Epidermal melanocyte (primary cell): ENCODE measurements around the gene UMAD1.

Experiments used
- DNase-seq: peaks from one replicate; pipeline ENCODE4 v3.0.0; 2011; ENCODE audit warnings: low spot score; ENCODE audit not compliant: insufficient read length

UMAD1 gene

GRCh38 chr7:7829667-7830066, 189.1 kb downstream of the UMAD1 start:
- DNase-seq, result no peak

GRCh38 chr7:7830122-7830878, 189.7 kb downstream of the UMAD1 start:
- DNase-seq, result no peak

- DNase-seq, result no peak
These were observed 192.0 kb downstream of the UMAD1 start for GRCh38 chr7:7832518-7832917.

- no peak for DNase-seq
These were observed 194.2 kb downstream of the UMAD1 start for GRCh38 chr7:7834761-7835160.

GRCh38 chr7:7841027-7841426, 200.5 kb downstream of the UMAD1 start:
- no peak for DNase-seq

GRCh38 chr7:7843240-7843639, 202.7 kb downstream of the UMAD1 start:
- DNase-seq, result no peak

- no peak for DNase-seq
These were observed 203.4 kb downstream of the UMAD1 start for GRCh38 chr7:7843972-7844371.

- DNase-seq, result no peak
These were observed 207.7 kb downstream of the UMAD1 start for GRCh38 chr7:7848246-7848645.

GRCh38 chr7:7848892-7849291, 208.3 kb downstream of the UMAD1 start:
- no peak for DNase-seq

- DNase-seq, result no peak
These were observed 209.6 kb downstream of the UMAD1 start for GRCh38 chr7:7850150-7850549.

GRCh38 chr7:7851381-7851780, 210.8 kb downstream of the UMAD1 start:
- no peak for DNase-seq

- DNase-seq, result no peak
These were observed 211.4 kb downstream of the UMAD1 start for GRCh38 chr7:7851991-7852390.

- DNase-seq, result no peak
These were observed 216.6 kb downstream of the UMAD1 start for GRCh38 chr7:7857143-7857583.

- no peak for DNase-seq
These were observed 218.0 kb downstream of the UMAD1 start for GRCh38 chr7:7858559-7858958.

- DNase-seq, result no peak
These were observed 218.9 kb downstream of the UMAD1 start for GRCh38 chr7:7859411-7859810.

- DNase-seq, result no peak
These were observed 220.7 kb downstream of the UMAD1 start for GRCh38 chr7:7861211-7861633.

- no peak for DNase-seq
These were observed 221.8 kb downstream of the UMAD1 start for GRCh38 chr7:7862393-7862792.

GRCh38 chr7:7867846-7868571, 227.5 kb downstream of the UMAD1 start:
- DNase-seq, result no peak

GRCh38 chr7:7868572-7868899, 228.0 kb downstream of the UMAD1 start:
- no peak for DNase-seq

GRCh38 chr7:7869036-7869435, 228.5 kb downstream of the UMAD1 start:
- no peak for DNase-seq

GRCh38 chr7:7869651-7870050, 229.1 kb downstream of the UMAD1 start:
- no peak for DNase-seq

GRCh38 chr7:7870555-7870954, 230.0 kb downstream of the UMAD1 start:
- DNase-seq, result no peak

GRCh38 chr7:7876419-7876818, 235.9 kb downstream of the UMAD1 start:
- DNase-seq, result no peak
